GM21717 (cell line): ENCODE measurements around the gene BBS9.

Source experiments
- ATAC-seq: cut with Tn5 transposase; IDR thresholded peaks from one replicate; pipeline ENCODE4 v1.9.1; 2021; ENCODE audit warnings: mild to moderate bottlenecking, moderate library complexity; ENCODE audit not compliant: unreplicated experiment

The BBS9 gene

DNA sequence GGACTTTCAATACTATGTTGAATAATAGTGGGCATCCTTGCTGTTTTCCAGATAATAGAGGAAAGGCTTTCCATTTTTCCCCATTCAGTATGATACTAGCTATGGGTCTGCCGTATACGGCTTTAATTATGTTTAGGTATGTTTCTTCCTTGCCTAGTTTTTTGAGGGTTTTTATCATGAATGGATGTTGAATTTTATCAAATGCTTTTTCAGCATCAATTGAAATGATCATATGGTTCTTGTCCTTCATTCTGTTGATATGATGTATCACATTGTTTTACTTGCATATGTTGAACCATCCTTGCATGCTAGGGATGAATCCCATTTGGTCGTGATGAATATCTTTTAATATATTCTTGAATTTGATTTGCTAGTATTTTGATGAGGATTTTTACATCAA, 11.0 kb upstream of the BBS9 start:
- ATAC-seq, result no peak

DNA sequence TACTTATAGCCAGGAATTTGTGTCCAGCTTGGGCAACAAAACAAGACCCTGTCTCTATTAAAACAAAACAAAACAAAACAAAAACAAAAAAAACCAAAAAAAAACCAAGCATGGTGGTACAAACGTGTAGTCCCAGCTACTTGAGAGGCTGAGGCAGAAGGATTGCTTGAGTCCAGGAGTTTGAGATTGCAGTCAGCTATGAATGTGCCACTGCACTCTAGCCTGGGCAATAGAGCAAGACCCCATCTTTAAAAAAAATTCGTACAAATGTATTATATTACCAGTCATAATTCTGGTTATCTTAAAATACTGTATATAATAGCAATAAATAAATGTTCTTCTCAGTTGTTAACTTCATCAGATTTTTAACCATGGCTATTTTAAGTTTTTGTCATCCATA, 2.3 kb upstream of the BBS9 start:
- ATAC-seq, result no peak

DNA sequence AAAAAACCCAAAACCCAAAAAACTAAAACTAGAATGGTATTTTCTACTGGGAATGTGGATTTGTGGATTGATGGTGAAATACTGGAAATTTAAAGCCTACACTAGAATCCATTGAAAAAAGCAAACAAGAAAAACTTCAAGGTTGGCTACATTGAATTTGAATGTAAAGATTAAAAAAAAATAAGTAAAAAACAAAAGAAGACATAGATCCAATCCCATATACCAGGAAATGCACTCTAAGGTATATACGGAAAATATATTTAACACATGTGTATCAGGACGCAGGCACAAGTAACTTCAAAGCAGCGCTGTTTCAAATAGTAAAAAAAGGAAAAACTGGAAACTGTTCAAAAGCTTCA, 754 bp upstream of the BBS9 start:
- no peak for ATAC-seq

DNA sequence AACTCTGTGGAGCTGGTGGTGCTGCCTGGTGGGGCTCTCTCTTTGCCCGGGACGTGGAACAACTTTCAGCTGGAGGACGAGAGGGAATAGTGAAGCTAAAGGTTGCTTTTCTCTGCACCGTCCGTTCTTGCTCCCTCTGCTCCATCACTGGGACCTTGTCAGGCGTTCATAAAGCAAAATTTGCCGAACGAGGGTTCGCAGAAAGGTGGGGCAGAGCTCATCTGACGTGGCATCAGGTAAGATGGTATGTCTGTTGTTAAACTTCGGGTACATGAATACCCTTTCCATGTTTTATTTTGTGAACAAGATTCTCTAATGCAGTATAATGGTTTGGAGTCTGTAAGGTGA, 416 bp downstream of the BBS9 start:
- peak; percentile 2 for ATAC-seq

DNA sequence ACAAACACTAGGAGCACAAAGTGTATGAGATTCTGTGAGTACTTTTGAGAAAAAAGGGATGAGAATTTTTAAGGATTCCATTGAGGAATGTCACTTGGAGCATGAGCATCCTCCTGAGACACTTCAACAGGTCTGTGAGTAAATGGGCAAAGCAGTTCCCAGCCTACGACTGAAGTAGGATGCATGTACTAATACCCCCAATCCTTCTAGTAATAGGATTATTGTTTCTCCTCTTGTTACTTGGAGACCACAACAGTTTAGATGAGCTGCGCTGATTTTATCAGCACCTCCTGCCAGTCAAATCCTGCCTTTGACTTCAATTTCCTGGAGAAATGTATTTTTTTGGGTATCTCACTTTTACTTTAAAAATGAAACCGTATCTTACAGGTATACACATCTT, 820 bp downstream of the BBS9 start:
- ATAC-seq, result no peak

DNA sequence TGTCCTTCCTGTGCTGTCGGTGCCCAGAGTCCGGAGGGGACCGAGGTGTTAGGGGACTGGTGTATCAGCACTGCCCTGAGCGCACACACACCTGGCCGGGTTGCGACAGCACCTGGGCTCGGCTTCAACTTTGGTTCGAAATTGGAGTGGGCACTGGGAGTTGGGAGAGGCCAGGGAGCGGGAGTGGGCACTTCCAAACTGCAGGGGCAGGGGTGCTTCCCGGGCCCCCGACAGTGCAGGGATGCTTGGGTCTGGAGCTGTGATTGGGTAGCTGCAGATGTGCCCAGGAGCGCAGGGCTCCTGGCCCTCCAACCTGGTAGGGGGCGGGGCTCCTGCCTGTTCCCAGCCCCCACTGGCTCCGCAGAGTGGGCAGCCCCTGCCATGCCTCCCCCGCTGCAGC, 7.7 kb downstream of the BBS9 start:
- no peak for ATAC-seq

DNA sequence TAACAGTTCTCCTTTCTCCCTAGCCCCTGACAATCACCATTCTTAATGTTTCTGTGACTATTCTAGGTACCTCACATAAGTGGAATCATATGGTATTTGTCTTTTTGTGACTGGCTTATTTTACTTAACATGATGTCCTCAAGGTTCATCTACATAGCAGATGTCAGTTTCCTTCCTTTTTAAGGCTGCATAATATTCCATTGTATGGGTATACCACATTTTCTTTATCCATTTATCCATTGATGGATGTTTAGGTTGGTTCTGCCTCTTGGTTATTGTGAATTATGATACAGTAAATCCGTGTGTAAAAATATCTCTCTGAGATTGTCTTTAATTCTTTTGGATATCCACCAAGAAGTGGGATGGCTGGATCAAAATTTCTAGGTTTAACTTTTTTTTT, 13.2 kb downstream of the BBS9 start:
- no peak for ATAC-seq

DNA sequence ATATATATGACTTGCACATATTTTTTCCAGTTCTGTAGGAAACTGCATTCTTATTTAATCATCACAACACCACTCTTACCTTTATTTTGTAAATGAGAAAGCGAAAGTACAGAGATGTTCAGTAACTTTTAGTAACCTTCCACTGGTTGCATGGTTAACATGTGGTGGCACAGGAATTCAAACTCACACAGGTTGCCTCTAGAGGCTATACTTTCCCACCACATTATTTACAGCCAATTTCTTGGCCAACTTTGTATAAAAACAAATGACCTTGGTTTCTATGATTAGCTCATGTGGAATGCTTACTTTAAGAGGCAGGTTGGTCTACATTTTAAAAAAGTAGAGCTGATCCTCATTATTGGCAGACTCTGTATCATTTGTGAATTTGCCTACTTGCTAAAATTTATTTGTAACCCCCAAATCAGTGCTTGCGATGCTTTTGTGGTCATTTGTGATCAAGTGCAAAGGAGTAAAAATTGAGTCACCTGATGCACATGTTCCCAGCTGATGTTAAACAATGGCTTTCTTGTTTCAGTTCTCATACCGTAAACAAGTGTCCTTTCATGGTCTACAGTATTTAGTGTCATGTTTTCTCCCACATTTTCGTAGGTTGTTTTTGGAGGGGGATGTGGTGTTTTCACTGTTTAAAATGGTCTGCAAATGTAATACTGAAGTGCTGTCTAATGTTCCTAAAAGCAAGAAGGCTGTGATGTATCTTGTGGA, 14.8 kb downstream of the BBS9 start:
- ATAC-seq, result no peak

DNA sequence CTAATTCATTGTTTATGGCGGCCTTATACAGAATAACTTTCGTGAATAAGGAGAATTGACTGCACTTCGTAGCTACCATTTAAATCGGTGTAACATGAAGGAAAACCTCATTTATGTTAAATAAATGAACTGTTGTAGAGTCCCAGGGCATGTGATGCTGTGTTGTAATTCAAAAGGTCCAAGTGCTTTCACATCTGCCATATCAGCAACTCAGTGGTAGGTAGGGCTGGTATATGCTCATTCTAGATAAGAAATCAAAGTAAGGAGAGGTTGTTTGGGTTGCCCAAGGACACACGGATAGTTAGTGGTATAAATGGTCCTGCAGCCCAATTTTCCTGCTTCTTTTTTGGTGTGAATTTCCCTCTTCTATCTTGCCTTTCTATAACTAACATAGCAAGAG, 15.8 kb downstream of the BBS9 start:
- no peak for ATAC-seq

DNA sequence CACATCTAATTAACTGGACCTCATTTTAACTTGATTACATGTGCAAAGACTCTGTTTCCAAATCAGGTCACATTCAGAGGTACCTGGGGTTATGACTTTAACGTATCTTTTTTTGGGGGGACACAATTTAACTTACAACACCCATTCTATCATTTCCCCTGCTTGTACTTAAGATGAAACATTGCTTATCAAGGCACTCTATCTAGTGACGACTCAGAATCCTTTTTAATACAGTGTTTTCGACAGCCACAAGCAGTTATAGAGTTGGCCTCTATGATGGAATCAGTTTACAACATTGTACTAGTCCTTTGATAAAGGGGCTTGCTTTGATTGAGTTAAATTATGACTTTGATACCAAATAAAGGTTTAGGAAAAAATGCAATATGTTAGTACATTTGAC, 22.7 kb downstream of the BBS9 start:
- no peak for ATAC-seq

DNA sequence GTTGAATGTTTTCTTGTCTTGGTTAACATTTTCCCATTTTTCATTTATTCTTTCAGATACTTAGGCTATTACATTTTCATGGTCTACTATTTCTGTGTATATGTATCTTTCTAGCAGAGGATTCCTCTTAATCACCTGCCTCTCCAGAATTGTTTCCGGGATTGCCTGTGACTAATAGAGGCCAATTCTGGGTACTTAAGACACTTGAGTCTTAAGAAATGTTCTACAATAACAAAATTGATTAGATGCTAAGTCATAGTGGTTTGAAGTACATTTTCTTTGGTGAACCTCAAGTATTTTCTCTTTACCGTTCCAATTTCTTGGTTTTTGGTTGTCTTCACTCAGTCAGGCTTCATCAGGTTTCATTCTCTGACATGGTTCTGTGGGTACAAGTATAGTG, 26.4 kb downstream of the BBS9 start:
- no peak for ATAC-seq

DNA sequence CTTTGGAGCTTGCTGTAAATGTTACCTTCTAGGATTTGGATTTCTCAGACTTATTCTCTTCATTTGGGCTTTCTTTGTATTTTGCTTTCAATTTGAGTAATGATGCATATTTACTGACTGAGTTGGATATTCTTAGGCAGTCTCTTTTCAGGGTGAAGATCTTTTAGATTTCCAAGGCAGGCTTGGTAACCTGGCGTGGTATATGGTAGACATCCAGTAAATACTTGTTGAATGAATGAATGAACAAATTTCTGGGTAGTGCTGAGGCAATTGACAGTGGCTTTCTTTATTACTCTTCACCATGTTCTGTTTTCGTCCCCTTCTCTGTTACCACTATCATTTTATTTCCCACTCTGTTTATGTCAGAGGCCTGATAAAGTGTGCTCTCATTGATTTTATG, 27.1 kb downstream of the BBS9 start:
- ATAC-seq, result no peak

DNA sequence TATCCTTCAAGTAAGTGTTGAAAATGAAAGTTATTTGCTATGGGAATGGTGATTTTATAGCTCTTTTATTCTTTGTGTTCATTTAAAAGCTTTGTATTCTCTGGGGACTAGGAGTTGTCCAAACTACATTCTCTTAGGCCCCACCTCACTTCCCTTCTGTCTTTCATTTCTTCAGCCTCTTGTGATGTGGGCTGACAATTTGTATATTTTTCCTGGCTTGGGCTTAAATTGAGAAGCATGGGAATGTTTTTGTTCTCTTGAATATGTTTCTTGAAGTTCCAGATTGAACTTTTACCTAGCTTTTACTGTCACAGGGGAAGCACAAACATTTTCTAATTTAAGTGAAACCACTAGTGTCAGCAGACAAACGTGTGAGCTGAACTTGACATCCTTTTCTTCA, 27.9 kb downstream of the BBS9 start:
- no peak for ATAC-seq

DNA sequence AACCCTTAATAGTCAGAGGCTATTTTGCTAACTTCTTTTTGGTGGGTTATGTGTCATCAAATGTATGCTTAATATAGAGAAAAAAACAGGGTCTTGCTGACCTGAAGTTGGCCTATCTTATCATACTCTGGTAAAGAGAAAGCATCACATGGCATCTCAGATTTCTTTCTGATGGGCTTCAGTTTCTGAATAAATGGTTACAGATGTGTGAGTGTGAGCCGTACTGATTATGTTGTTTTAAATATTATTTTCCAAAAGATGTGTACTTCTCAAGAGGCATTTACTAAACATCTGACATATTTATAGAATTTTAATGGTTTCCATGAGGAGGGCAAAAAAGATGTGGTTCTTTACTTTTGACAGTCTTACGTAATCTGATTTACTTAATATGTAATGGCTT, 28.4 kb downstream of the BBS9 start:
- no peak for ATAC-seq

DNA sequence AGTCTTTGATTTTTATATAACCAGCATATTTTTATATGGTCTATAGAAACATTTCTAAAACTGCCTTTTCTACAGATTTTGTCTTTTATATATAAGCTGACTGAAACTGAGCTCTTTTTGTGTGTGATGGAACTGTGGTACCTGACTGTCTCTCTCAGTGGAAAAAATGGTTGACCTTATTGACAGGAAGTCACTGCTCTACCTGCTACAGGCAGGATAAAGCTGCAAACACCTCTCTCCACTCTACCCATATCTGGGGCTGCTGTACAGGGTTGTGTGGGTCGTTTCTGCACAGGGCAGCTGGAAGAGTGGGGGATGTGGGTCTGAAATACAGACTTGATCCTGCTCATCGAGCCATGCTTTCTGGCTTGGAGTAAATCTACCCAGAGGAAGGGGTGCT, 48.5 kb downstream of the BBS9 start:
- ATAC-seq, result no peak

DNA sequence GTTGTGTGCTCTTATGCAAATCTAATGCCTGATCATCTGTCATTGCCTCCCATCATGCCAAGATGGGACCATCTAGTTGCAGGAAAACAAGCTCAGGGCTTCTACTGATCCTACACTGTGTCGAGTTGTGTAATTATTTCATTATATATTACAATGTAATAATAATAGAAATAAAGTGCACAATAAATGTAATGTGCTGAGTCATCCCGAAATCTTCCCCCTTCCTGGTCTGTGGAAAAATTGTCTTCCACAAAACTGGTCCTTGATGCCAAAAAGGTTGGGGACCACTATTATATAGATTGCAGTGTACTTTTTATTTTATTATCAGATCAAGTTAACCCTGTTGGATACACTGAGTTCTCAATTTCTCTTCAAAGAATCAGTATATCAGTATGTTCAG, 50.2 kb downstream of the BBS9 start:
- no peak for ATAC-seq

DNA sequence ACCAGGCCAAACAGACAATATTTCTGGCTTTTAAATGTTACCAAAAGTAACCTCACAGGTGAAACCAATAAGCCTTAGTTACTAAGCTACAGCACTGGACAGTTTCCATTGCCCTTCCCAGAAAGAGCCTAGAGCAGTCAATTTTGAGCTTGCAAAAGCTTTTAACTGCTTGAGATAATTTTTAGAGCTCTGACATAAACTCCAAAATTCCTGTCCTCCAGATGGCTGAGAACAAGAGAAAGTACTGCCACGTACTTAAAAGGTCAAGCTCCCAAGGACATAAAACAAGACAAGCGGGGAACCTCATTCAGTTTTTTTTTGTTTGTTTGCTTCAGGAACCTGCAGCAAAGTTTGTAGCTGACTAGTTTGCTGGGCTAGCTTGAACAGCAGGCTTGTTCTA, 54.1 kb downstream of the BBS9 start:
- ATAC-seq, result no peak

DNA sequence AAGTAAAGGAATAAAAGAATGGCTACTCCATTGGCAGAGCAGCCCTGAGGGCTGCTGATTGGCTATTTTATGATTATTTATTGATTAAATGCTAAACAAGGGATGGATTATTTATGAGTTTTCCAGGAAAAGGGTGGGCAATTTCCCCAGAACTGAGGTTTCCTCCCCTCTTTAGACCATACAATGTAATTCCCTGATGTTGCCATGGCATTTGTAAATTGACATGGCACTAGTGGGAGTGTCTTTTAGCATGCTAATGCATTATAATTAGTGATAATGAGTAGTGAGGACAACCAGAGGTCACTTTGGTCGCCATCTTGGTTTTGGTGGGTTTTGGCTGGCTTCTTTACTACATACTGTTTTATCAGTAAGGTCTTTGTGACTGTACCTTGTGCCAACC, 55.5 kb downstream of the BBS9 start:
- ATAC-seq, result no peak

DNA sequence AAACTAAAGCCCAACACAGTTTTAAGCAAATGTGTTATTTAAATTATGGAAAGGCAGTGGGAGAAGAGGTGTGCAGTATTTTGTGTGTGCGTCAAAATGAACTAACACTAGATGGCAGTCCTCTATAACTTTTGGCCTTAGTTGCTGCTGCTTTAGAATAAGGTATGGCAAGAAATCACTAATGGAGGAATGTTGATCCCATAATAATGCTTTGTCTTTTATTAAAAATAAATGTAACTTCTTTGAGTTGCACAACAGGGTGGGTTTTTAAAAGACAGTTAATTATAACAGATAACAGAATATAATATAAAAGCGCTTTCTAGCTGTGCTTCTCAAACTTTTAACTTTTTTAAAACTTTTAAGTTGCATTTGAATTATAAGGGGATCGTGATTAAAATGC, 56.4 kb downstream of the BBS9 start:
- peak; percentile 70 for ATAC-seq

DNA sequence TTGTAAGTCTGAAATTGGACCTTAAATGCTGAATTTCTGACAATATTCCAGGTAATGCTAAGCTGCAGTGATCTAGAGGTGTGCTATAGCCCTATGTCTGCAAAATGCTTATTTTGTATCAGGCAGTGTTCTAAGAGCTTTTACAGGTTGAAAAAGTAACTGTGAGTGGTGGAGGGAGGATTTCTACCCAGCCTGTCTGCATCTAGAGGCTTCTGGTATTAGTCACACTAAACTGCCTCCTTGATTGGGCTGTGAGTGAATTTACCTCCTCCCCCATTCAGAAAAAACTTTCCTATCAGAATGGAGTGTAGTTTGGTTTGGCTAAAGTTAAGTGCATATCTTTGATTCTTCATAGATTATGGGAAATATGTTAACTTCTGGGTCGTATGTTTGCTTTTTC, 56.8 kb downstream of the BBS9 start:
- ATAC-seq, result no peak

DNA sequence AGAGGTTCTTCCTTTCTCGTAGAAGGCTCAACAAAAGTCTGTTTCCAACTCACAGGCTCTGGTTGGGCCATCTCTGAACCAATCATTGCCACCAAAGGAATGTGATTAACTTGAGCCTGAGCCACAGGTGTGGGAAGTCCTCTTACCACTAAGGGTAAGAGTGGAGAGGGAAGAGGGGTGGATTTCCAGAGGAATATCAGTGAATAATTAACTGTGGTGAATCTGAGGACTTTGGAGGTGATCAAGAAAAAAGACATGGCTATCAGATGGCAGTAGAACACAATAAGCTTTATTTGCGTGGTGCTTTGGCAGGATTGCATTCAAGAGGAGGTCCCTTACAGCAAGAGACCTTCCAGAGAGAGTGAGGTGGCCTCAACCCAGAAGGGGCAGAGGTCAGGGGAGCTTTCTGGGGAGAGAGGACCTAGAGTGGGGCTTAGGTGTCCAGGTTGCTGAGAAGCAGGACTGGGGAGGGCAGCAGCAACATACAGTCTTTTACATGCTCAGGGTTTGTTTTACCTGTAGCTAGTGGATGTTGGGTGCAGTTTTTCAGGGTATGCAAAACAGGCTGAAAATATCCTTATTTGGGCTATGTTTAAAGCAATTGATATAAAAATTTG, 61.4 kb downstream of the BBS9 start:
- peak; percentile 19 for ATAC-seq

DNA sequence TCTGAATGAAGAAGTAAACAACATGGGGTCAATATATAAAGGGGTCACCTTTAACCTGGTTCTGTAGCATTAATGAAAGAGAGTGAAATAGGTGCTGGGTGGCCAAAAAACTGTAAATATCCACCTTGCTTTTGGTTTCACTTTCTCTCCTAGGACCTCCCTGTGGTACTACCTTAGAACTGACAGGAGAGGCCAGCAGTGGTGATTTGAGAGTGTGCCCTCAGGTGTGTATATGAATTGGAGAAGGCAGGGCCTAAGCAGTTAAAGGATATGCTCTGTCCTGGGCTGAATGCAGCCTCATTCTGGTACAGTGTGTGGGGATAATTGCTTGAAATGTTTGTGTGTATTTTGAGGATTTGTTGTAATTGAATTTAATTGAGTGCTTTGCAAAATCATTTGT, 62.0 kb downstream of the BBS9 start:
- peak; percentile 93 for ATAC-seq

DNA sequence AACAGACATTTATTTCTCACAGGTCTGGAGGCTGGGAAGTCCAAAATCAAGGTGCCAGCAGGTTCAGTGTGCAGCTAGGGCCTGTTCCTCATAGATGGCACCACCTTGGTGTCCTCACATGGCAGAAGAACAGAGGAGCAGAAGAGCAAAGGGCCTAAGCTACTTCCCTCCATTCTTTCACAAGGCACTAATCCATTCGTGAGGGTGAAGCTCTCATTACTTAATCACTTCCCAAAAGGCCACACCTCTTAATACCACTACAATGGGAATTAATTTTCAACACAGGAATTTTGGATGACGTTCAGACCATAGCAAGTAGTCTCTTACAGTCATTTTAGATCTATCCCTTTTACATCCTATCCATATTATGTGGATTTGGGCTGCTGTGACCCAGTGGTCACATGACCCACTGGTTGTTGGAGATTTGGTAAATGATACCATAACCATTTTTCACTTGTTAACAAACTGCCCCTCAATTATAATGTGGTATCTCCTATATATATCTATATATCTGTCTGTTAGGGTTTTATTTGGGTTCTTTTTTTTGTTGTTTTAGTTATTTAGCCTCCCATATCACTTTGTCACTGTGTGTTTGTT, 63.4 kb downstream of the BBS9 start:
- no peak for ATAC-seq
